Head of caudate nucleus (tissue), 42 donors: ENCODE data around the gene HPS4.
A peak's percentile ranks its signal among the peaks of the same experiment; 100 is the strongest.
"Not testable (repeated sequence)": the region's sequence is repeated elsewhere in the genome, so short reads cannot be mapped to it uniquely, and the experiment has no call there.

Experiments used
- DNase-seq, 42 donors: peaks; one replicate each; pipeline versions ENCODE4 v3.0.0 to v3.0.0-alpha.2; 2020 to 2021; ENCODE audit warnings: mixed read lengths in 7 of 42
- intact Hi-C: fragments of 100-400 bp; cut with DNase I; formaldehyde crosslinking; loops from one replicate; pipeline ENCODE4 v1.15.0; 2022

The HPS4 gene

DNA sequence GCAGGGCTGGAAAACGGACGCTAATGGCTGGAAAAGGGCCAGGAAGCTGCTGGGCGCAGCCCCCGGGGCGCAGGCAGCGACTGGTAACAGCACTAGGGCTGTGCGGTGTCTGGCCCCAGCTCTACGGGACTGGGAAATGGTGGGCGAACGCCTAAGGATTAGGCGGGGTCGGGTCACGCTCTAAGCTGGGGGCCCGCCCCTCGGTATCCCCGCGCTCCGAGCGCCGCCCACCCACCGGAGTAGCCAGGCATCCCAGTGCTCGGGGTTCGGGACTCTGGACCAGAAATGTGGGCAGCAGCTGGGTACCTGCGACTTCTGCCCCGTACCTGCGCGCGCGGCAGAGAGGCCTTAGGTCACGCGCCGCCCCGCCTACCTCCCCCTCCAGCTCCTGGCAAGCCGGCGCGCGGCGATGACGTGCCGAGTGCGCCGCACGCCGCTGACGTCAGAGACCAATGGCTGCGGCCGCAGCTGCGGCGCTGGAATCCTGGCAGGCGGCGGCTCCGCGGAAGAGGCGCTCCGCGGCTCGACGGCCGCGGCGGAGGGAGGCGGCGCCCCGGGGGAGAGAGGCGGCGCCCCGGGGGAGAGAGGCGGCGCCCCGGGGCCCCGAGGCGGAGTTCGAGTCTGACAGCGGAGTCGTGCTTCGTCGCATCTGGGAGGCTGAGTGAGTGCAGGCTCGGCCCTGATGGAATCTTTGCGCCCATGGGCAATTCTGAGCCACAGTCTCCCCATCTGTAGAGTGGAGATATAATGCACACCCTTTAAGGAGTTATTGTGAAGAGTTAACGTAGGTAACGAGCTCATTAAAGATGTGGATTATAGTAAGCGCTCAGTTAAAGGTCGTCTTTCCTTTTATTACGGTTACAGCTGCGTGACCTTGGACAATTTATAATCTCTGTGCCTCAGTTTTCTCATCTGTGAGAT lies at the start of gene HPS4, which contains the start of gene SRRD:
HPS4 (minus strand) TSS at position 345 of the 921 bp plus-strand sequence. CDS start 2,021 bp downstream, outside the sequence.
SRRD (plus strand) TSS at position 439 of the 921 bp plus-strand sequence; CDS start at position 453, 14 bp downstream.
- intact Hi-C loops, result loop anchor here (1.0 to 10.0 kb wide), 2 partner anchors 29 to 171 kb away; partner anchors contain the start of genes MIAT and TFIP11
- peak; percentile 67 to 94 (median 88) for DNase-seq

DNA sequence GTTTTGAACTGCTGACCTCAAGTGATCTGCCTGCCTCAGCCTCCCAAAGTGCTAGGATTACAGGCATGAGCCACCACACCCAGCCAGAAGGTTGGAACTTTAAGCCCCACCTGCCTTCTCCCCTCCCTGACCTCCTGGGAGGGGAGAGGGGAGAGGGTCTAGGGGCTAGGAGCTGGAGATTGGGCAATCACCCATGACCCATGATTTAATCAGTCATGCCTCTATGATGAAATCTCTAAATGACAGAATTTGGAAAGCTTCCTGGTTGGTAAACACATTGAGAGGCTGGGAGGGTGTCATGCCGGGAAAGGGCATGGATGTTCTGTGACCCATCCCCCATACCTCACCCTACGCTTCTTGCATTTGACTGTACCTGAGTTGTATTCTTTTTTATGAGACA lies 45.8 kb upstream of the HPS4 start:
- DNase-seq, result no peak
- intact Hi-C loops, result no loop called here

DNA sequence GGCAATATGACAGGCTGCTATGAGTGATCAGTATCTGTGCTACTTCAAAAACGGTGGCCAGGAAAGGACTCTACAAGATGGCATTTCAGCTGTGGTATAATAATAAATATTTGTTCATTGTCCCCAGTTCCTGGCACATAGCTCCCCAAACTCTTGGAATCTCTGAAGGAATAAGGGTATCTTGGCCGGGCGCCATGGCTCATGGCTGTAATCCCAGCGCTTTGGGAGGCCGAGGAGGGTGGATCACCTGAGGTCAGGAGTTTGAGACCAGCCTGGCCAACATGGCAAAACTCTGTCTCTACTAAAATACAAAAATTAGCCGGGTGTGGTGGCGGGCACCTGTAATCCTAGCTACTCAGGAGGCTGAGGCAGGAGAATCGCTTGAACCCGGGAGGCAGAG lies 44.9 kb upstream of the HPS4 start:
- intact Hi-C loops, DNase-seq: not testable (repeated sequence)

DNA sequence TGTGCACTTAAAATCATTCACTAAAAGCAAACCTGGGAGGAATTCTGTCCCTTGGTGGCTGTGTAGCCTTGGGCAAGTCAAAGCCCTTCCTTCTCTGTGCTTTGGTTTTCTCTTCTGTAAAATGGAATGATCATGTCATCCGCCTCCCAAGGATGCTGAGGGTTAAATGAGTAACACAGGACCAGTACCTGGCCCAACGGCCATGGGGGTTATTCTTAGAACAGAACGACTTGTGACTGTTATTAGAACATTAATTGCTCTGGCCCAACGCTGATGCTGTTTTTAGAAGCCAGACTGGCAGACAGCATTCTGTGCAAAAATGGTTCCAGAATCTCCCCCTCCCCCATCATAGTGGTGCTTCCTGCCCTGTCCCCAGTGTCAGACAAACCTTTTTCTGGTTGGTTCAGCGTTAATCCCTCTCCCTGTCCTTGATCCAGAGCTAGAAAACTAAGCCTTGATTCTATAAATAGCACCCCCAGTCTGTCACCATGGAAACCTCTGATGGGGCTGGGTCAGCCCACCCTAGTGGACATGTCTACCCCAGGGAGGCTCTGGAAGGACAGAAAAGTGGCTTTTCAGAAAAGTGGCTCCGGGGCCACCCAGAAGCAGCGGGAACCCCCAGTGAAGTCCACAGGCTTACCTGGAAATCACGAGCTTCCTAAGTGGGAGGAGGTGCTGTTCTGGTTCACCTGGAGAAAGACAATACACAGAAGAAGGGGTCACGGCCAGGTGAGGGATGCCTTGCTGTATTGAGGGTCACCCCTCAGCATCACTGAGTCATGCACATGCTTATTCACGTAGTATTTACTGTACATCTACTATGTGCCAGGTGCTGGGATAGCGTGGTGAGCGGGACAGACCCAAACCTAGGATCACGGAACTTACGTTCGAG lies 44.2 kb upstream of the HPS4 start:
- intact Hi-C loops, result no loop called here
- no peak for DNase-seq

DNA sequence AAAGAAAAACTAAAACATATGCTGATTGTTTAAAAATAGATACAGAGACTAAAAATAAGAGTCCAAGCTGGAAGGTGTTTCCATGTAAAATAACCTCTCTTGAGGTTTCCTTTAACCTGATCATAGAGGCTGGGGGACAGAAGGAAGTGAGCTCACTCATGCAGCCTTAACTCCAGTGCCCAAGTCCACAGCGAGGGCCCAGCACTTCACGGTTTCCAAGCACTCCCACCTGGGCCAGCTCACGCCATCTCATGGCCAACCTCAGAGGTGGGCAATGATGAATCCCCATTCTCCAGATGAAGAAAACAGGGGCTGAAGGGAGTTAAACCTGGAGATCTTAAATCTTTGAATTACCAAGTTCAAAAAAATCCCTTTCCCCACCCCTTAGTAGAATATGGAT lies 43.6 kb upstream of the HPS4 start:
- DNase-seq, result no peak
- intact Hi-C loops, result no loop called here

DNA sequence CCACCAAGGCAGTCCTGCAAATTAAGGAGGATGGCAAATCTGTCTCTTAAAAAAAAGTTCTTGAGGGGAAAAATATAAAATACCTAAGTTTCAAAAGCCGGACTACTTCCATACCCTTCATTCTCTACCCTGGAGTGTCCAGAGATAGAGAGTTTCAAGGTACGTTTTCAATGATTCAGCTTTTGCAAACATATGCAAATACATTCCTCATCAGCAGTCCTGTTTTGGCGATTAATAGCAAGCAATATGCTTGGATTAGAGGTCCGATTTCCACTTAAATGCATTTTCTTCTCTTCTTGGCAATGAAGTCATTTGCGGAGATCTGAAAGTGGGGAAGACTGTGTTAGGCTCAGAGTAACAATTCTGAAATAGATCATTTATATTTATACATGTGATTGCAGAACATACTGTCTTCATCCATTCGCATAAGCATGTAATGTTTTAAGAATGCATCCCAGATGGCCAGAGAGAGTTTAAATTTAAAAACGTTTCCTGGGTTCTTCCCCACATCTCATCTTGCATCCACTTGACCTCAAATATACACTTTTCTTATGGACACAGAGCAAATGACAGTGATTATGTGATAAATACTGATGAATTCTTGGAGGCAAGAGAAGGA lies 42.5 kb upstream of the HPS4 start:
- intact Hi-C loops, result no loop called here
- no peak for DNase-seq

DNA sequence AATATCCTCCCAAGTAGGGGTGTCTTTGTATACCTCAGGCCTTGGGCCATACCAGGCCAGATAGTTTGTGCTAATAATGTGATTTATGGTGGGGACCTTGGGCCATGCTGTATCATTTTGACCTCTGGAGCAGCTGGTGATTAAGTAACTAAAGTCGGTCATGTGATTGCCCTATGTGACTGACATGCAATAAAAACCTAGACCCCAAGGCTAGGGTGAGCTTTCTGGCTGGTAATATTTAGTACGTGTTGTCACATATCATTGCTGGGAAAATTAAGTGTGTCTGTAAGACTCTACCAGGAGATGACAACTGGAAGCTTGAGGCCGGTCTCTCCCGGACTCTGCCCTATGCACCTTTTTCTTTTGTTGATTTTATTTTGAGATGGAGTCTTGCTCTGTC lies 41.3 kb upstream of the HPS4 start:
- DNase-seq, result no peak
- intact Hi-C loops, result no loop called here

DNA sequence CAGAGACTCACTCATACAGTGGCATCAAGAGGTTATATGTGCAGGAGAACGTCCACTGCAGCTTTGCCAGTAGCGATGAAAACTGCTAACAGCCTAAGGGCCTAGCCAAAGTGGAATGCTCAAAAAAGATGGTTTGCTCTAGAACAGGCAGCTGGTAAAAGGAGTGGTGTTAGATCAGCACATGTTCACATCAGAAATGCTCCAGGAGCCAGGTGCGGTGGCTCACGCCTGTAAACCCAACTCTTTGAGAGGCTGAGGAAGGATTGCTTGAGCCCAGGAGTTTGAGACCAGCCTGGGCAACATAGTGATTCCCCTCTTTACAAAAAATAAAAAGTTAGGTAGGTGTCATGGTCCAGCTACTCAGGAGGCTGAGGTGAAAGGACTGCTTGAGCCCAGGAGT lies 39.0 kb upstream of the HPS4 start:
- intact Hi-C loops, result no loop called here
- no peak for DNase-seq

DNA sequence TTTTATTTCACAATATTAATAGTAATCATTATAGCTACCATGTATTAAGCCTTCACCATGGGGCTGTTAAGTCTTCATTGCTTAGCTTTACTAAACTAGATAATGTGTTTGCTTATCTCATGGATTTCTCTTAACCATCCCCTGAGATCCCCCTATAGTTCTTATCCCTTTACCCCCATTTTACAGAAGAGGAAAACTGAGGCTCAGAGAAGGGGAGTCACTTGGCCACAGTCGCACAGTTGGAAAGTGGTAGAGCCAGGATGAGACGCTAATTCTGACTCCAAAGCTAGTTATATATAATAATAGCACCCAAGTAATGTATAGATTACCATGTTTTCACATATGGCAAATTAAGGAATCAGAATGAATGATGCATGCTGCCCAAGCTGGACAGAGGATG lies 38.4 kb upstream of the HPS4 start:
- DNase-seq, result no peak
- intact Hi-C loops, result no loop called here

DNA sequence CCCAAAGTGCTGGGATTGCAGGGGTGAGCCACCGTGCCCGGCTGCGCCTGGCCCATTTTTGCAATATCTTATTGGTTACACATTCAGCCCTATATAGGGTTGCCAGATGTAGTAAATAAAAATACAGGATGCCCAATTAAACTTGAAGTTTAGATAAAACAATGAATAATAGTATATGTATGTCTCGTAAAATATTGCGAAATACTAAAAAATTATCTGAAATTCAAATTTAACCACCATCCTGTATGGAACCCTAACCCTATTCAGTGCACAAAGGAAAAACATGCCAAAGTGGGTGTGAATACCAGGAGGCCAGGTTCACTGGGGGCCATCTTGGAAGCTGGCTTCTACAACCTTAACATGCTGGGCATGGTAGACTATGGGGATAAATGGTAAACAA lies 33.8 kb upstream of the HPS4 start:
- DNase-seq, result no peak
- intact Hi-C loops, result loop anchor here (10.0 kb wide), 1 partner anchor 67 kb away; no protein-coding TSS in a partner anchor

DNA sequence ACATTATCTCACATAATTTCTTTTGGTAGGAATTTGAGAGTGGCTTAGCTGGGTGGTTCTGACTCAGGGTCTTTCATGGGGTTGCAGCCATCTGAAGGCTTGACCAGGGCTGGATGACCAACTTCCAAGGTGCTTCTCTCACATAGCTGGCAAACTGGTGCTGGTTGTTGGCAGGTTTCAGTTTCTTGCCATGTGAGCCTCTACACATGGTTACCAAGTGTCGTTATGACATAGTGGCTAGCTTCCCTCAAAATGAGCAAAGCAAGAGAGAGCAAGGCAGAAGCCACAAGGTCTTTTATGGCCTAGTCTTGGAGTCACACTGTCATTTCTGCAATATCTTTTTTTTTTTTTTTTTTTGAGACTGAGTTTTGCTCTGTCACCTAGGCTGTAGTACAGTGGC lies 32.9 kb upstream of the HPS4 start:
- no peak for DNase-seq
- intact Hi-C loops, result loop anchor here (10.0 kb wide), 1 partner anchor 68 kb away; no protein-coding TSS in a partner anchor

DNA sequence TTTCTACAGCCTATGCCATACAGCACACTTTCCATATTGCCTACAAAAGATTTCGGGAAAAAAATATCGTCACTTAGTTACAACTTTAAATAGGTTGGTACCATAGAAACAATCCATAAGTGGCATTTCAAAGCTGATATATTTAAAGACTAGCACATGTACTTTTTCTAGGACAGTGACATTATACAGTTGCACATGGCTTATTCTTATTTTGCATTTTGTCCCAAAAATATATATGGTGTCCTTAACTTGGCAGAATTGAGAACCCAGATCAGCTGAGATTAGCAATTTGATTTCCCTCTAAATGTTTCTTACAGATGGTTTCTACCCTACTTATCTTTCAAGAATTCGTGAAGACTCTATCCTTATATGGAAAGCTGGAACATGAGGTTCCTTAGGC lies 32.3 kb upstream of the HPS4 start:
- DNase-seq, result no peak
- intact Hi-C loops, result loop anchor here (10.0 kb wide), 1 partner anchor 69 kb away; no protein-coding TSS in a partner anchor

DNA sequence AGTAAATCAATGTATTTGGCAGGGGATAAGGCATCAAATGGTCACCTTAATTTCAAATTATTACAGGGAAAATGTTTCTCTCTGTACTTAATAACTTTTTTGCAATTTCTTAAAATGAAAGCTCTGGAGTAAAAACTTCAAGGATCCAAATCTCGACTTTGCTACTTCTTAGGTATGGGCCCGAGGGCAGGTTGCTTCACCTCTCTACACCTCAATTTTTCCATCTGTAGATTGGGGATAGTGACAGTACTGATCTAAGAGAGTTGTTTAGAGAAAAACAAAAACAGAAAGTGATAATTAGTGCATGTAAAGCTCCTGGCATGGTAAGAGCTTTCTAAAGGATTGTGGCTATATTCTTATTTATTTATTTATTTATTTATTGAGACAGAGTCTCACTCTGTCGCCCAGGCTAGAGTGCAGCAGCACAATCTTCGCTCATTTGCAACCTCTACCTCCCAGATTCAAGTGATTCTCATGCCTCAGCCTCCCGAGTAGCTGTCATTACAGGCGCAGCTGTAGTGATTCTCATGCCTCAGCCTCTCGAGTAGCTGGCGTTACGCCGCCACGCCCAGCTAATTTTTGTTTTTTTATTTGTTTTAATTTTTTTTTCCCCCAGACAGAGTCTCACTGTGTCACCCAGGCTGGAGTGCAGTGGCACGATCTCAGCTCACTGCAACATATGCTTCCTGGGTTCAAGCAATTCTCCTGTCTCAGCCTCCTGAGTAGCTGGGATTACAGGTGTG lies 31.0 kb upstream of the HPS4 start:
- intact Hi-C loops, result loop anchor here (10.0 kb wide), 1 partner anchor 70 kb away; no protein-coding TSS in a partner anchor
- DNase-seq, result no peak

DNA sequence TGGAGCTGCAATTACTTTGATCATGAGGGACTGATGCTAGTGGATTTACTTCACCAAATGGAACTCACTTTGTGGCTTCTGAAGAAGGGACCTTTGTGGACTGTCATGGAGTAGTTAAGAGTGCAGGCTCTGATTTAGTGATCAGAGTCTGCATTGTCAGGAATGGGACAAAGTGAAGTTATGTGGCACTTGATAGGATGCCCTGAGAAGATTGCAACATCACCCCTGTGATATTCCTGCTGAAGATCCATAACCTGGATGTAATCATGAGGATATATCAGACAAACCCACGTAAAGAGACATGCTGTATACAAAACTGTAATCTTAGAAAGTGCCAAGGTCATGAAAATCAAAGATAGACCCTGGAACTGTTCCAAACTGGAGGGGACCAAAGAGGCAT lies 30.3 kb upstream of the HPS4 start:
- intact Hi-C loops, result loop anchor here (10.0 kb wide), 1 partner anchor 71 kb away; no protein-coding TSS in a partner anchor
- no peak for DNase-seq

DNA sequence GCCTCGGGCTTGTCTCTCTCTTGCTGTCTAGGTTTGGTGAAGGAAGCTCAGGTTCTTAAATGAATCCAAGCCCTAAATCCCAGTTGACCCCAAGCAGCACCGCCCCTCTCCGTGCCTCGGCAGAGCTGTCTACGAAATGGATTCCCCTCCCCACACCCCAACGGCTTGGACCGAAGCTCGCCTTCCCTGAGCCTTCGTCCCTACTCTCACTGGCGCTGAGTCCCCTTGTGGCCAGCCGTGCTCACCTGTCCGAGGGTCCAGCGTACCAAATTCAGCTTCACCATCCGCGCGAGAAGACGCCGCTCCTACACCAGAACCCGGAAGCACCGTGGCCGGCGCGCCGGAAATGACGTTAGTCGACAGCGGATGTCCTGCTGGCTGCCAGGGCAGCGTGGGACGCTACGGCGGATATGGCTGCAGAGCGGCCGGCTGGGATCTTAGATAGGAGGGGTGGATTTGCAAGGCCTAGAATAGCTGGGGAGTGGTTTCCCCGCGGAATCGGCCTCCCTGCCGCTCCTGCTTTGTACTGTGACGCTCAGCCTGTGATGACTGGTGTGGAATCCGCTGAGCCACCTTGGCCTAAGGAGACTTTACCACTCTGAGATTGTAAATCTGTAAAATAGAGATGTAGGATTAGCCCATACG lies 28.7 kb upstream of the HPS4 start, which contains the start of gene TFIP11:
TFIP11 (minus strand) TSS at position 325 of the 645 bp plus-strand sequence. CDS start 2,201 bp downstream, outside the sequence.
- DNase-seq, result peak; percentile 88 to 99 (median 97)
- intact Hi-C loops, result loop anchor here (1.0 to 10.0 kb wide), 2 partner anchors 29 to 73 kb away; partner anchors contain the start of genes HPS4 and SRRD

DNA sequence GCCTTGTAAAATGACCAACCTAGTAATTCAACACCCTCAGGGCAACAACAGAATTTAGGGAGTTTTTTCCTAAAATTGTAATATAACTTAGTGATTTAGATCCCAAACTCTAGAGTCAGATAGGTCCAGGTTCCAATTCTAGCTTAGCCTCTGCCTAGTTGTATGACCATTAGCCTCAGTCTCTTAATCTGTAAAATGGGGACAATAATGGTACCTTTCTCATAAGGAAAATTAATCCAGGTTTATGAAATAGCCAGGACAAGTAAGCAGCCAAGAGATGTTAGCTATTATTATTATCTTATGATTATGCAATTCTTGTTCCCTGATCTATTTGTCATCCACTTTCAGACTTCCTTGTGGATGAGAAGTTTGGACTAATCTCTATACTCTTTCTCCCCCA lies 24.6 kb upstream of the HPS4 start:
- DNase-seq, result no peak
- intact Hi-C loops, result no loop called here

DNA sequence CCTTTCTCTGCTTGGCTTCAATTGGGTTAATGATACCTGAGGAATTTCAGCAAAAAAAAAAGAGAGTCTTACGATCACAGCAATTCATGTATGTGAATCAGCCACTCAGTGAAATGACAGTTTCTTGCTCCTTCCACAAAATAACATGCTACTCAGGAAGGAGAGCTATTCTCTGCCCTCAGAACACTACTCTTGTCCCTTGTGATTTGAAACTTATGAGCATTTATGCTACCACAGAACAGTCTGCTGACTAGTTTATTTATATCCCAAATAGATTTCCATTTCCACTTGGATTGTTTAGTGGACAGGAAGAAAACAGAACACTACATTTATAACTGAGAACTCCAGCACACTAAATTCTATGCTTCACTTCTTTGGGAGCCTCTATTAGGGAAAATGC lies 20.2 kb upstream of the HPS4 start:
- DNase-seq, result no peak
- intact Hi-C loops, result no loop called here
